ENCODE results near the gene CYP2F1. TPM values are rescaled to one million over a fixed set of nuclear protein-coding genes. Genes with fewer than 3 reads are reported as not detected.

The CYP2F1 gene
- total RNA-seq, 4 donors from 2014 or later: not detected

DNA sequence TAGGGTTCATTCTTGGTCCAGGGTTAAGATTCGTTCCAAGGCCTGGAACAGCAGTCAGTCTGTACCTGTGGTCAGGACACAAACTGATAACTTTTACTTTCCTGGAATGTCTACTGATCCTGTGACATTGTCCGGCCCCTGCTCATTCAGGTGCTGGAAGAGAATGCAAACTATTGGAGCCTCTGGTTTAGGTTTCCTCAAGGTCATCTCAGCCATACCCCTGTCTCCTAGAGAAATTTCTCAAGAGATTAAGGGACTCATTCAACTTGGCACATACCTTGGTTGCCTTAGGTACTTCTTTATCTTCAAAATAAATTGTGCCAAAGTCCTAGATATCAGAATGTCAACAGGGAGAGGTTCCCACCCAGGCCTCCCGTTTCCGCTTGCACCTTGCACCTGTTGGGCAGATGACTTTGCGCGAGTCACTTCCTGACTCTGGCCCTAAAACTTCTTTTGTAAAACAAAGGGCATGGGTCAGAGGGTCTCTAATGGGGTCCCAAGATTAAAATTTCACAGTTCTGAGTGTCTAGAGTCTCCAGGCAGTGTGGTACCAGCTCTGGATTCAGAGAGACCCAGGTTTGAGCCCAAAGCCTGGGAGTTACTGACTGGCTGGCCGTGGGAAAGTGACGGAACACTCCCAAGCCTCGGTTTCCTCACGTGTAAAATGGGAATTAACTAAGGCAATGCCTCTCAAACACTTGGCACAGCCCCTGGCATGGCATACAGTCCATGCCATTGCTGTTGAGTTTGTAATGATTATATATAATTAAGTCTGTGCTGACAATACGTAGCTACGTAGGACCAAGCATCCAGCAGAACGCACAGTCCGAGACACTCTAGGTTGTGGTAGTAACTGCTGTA is 52.9 kb downstream of the CYP2F1 start:
- TF ChIP-seq, protein P1, sequence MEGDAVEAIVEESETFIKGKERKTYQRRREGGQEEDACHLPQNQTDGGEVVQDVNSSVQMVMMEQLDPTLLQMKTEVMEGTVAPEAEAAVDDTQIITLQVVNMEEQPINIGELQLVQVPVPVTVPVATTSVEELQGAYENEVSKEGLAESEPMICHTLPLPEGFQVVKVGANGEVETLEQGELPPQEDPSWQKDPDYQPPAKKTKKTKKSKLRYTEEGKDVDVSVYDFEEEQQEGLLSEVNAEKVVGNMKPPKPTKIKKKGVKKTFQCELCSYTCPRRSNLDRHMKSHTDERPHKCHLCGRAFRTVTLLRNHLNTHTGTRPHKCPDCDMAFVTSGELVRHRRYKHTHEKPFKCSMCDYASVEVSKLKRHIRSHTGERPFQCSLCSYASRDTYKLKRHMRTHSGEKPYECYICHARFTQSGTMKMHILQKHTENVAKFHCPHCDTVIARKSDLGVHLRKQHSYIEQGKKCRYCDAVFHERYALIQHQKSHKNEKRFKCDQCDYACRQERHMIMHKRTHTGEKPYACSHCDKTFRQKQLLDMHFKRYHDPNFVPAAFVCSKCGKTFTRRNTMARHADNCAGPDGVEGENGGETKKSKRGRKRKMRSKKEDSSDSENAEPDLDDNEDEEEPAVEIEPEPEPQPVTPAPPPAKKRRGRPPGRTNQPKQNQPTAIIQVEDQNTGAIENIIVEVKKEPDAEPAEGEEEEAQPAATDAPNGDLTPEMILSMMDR (IDR thresholded peaks at IDR 0.05; ENCODE audit: low read depth): no peak

DNA sequence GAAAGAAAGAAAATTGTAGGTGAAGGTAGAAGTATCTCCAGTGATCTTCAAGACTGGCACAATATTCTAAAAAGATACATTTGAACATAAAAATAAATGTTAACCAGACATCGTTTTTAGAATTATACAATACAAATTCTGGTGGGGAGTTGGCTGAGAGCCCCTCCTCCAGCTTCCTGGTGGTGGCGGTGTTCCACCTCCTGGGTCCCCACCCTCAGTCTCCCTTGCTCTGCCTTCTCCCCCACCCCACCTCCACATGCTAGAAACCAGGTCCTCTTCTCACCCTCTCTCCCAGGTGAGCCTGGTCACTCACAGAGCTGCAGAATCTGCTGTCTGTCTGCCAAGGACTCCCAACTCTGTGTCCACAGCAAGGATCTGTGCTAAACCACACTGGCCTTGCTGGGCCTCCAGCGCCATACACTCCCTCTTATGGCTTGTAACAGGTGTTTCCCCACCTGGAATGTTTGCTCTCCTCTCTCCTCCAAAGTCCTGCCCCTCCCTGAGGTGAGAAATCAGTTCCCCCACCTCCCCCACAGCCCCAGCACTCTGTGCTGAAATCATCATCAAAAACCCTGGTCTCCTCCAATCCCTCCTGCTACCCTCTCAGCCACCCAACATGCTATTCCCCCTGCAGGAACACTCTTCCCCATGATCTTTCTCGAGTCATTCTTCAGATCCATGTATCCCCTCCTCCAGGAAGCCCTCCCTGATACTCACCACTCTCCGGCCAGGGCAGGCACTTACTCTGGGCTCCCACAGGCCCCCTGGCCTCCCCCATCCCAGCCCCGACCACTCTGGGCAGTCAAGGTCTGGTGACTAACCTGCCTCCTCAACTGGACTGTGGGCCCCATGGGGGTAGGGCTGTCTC is 58.3 kb downstream of the CYP2F1 start:
- TF ChIP-seq, protein P1 (IDR thresholded peaks at IDR 0.05; ENCODE audit: low read depth): no peak

DNA sequence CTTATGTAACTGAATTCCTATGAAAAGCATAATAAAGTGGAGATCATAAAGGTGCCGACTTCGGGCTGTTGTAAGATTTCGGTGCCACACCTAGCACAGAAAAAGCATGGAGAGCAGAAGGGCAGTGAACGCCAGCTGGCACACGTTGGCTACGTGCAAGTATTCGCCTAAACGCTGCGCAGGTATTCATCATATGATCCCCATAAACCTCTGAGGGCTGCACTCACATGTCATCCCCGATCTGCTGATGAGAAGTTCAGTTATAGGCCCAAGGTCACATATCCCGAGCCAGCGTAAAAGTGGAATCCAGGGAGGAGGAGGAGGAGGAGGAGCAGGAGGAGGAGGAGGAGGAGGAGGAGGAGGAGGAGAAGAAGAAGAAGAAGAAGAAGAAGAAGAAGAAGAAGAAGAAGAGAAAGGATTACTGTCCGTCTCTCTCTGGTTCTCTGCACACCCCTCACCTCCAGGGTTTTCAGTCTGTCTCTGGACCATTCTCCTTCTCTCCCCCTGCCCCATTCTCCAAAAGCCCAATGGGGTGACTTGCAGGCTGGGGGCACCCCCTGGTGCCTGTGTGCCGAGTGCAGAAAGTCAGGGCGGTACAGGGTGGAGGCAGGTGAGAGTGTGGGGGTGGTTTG is 60.2 kb downstream of the CYP2F1 start:
- TF ChIP-seq, protein P1 (IDR thresholded peaks at IDR 0.05; ENCODE audit: low read depth): no peak

DNA sequence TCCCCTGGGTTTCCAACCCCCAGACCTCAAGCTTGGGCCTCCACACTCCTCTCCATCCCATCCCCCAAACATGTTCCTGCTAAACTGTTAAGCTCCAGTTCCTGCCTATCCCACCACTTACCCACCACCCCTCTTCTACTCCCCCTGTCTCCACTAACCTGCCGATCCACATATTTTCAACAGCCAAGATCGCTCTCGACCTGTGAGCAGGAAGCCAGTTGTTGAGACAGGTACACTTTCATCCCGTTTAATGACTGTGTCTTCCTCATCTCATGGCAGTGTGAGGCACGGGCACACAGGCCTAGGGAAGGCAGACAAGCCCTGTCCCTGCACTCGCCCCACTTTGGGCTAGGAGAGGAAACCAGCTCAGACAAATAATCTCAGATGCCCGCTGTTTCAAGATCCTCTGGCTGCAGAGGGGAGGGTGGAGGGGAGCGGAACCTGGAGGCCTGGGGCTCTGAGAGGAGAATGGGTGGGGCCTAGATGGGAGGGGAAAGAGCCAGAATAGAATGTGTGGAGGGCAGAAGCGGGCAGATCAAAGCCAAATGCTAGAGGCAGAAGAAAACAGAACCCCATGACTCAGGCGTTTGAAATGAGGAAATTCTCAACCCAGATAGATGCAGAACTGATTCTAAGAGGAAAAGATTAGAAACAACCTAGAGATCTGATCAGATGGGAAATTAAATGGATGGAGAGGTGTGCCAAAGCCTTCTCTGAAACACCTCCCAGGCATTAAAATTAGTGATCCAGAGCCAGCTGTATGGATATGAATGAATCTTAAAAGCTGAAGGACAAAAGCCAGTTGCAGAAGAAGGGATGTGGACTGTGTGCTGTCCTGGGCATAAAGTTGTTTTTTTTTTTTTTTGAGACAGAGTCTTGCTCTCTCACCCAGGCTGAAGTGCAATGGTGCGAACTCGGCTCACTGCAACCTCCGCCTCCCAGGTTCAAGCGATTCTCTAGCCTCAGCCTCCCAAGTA is 61.9 kb downstream of the CYP2F1 start:
- TF ChIP-seq, protein P1 (IDR thresholded peaks at IDR 0.05; ENCODE audit: low read depth): no peak

Other genes with a start within 250 kb of the CYP2F1 start
- gene CYP2A7, start 232.2 kb upstream of the CYP2F1 start, total RNA-seq: not detected
- gene CYP2B6, start 123.2 kb upstream of the CYP2F1 start, total RNA-seq: not detected
- gene CYP2A13, start 26.0 kb upstream of the CYP2F1 start, total RNA-seq: not detected
- 1 to 10 TPM; 1.9 to 5.6 (median 3.3) TPM for gene CYP2S1, start 78.8 kb downstream of the CYP2F1 start, total RNA-seq
- 100 to 1,000 TPM in 1 of 4 donors, 10 to 100 TPM in 3; 72.6 to 118 (median 80.0) TPM for gene AXL, start 104.8 kb downstream of the CYP2F1 start, total RNA-seq
- gene HNRNPUL1, start 149.9 kb downstream of the CYP2F1 start, total RNA-seq: 100 to 1,000 TPM in 3 of 4 donors, 10 to 100 TPM in 1; 83.3 to 178 (median 135) TPM
- gene CCDC97, start 195.7 kb downstream of the CYP2F1 start, total RNA-seq: 10 to 100 TPM; 10.0 to 15.4 (median 12.6) TPM
- 10 to 100 TPM; 12.4 to 29.1 (median 21.4) TPM for gene TGFB1, start 239.5 kb downstream of the CYP2F1 start, total RNA-seq
- gene B9D2, start 249.7 kb downstream of the CYP2F1 start, total RNA-seq: 1 to 10 TPM; 1.6 to 4.8 (median 3.1) TPM

Data from subcutaneous adipose tissue (tissue), 4 donors.